DMS153 treated with DMSO at 0.1 percent for 48 hours (cell line): ENCODE results near the gene TOMM20L.

Experiments used
- DNase-seq: peaks from one replicate; lab custom pipeline; 2025; ENCODE audit not compliant: unreplicated experiment; lab: John Stamatoyannopoulos, UW

The TOMM20L gene

GRCh38 chr14:58426670-58427280 is 31.0 kb downstream of the TOMM20L start:
- no peak for DNase-seq

GRCh38 chr14:58427281-58428117 is 31.8 kb downstream of the TOMM20L start, which contains the start of the genes KIAA0586 and TIMM9:
Gene KIAA0586, plus strand, starts transcription at chr14:58427719. Its CDS starts 546 bp downstream, at chr14:58428265.
Gene TIMM9, minus strand, starts transcription at chr14:58427531. Its CDS starts 15,586 bp downstream, at chr14:58411945.
- DNase-seq: peak; percentile 94

- DNase-seq: peak; percentile 35
Observed at GRCh38 chr14:58428118-58428683, 32.5 kb downstream of the TOMM20L start.

GRCh38 chr14:58430156-58430555 is 34.4 kb downstream of the TOMM20L start:
- DNase-seq: no peak

GRCh38 chr14:58439476-58439875 is 43.7 kb downstream of the TOMM20L start:
- no peak for DNase-seq

- no peak for DNase-seq
Observed at GRCh38 chr14:58444627-58445026, 48.9 kb downstream of the TOMM20L start.

GRCh38 chr14:58455593-58456265 is 60.0 kb downstream of the TOMM20L start:
- DNase-seq: no peak
